HCT116 (cell line): ENCODE results near the gene IMMP2L. TPM values are rescaled to one million over a fixed set of nuclear protein-coding genes. Genes with fewer than 3 reads are reported as not detected.

Experiments
- ATAC-seq: fragments of 200-7000 bp; cut with Tn5 transposase; 2 replicates; pipeline ENCODE4 v1.9.1; 2020; ENCODE audit warnings: mild to moderate bottlenecking, moderate library complexity
- BruUV-seq: library from RNA; stranded (reverse); fragments of 400-500 nt; replicated peaks from 2 replicates; lab custom pipeline; 2021; lab: Mats Ljungman, UMichigan
- CTCF ChIA-PET: fragments of 300-600 bp; sonication (Branson Sonifier 250); formaldehyde crosslinking; loops from one replicate; lab custom pipeline; 2021; ENCODE audit warnings: antibody characterized with exemption; lab: Charles Lee
- POLR2A ChIA-PET: fragments of 300-600, 350-600 bp; sonication (Branson Sonifier 250); formaldehyde crosslinking; loops from one replicate; lab custom pipeline; 2021; ENCODE audit warnings: antibody characterized with exemption; lab: Charles Lee
- RAD21 ChIA-PET, 2 experiments: fragments of 300-600 bp; sonication (Branson Sonifier 250); formaldehyde crosslinking; loops; one replicate each; lab custom pipeline; 2023; ENCODE audit warnings: low total read pairs in 2 of 2; ENCODE audit not compliant: uncharacterized antibody in 2 of 2, unreplicated experiment in 2 of 2, low non-redundant PET in 1 of 2; lab: Charles Lee
- DNase-seq: peaks from one replicate; pipeline ENCODE4 v3.0.0-alpha.2; 2010; ENCODE audit warnings: low read depth, low spot score
- H2AFZ ChIP-seq: fragments of 200-600 bp; shearing (Covaris generic), sonication (generic); 2 replicates; pipeline ENCODE4 v1.6.1; 2017; ENCODE audit warnings: low read depth, mixed run types, mixed read lengths, antibody characterized with exemption, low read length; ENCODE audit not compliant: poor library complexity, severe bottlenecking
- H3K27ac ChIP-seq: 2 replicates; pipeline ENCODE4 v1.5.1; 2012; ENCODE audit warnings: low read depth, low read length
- H3K27me3 ChIP-seq: fragments of 200-600 bp; sonication (generic); 2 replicates; pipeline ENCODE4 v1.6.1; 2016; ENCODE audit warnings: mixed run types, low read length, mixed read lengths; ENCODE audit not compliant: insufficient read depth
- H3K36me3 ChIP-seq, 2 experiments: fragments of 200-500 bp in 1 of 2; fragments of 200-600 bp in 1 of 2; sonication (Bioruptor generic) in 1 of 2; sonication (generic) in 1 of 2; 2 replicates each; pipeline versions ENCODE4 v1.5.1 to v1.6.1; 2014 to 2016; ENCODE audit warnings: low read length in 2 of 2, inconsistent platforms in 1 of 2, mixed read lengths in 1 of 2, mixed run types in 1 of 2; ENCODE audit not compliant: insufficient read depth in 2 of 2, control insufficient read depth in 1 of 2
- H3K4me1 ChIP-seq, 2 experiments: fragments of 200-600 bp in 1 of 2; sonication (generic) in 1 of 2; 2 replicates each; pipeline versions ENCODE4 v1.5.1 to v1.6.1; 2012 to 2017; ENCODE audit warnings: low read length in 2 of 2, inconsistent platforms in 1 of 2, mild to moderate bottlenecking in 1 of 2, mixed read lengths in 1 of 2, mixed run types in 1 of 2, moderate library complexity in 1 of 2; ENCODE audit not compliant: insufficient read depth in 2 of 2, control insufficient read depth in 1 of 2
- H3K4me2 ChIP-seq: fragments of 200-600 bp; sonication (generic); 2 replicates; pipeline ENCODE4 v1.6.1; 2017; ENCODE audit warnings: mixed run types, low read length, mixed read lengths
- H3K4me3 ChIP-seq, 2 experiments: fragments of 200-600 bp in 1 of 2; sonication (generic) in 1 of 2; replicated peaks in 1 of 2; 2 replicates each; pipeline ENCODE4 v1.5.1; 2011 to 2016; ENCODE audit warnings: low read length in 2 of 2, control low read depth in 1 of 2, low read depth in 1 of 2, mild to moderate bottlenecking in 1 of 2, mixed read lengths in 1 of 2, mixed run types in 1 of 2
- H3K79me2 ChIP-seq: fragments of 200-600 bp; sonication (generic); 2 replicates; pipeline ENCODE4 v1.6.1; 2017; ENCODE audit warnings: mild to moderate bottlenecking, mixed run types, low read length, moderate library complexity, mixed read lengths; ENCODE audit not compliant: insufficient read depth
- H3K9ac ChIP-seq: fragments of 200-600 bp; sonication (generic); 2 replicates; pipeline ENCODE4 v1.6.1; 2016; ENCODE audit warnings: low read length, mixed read lengths
- H3K9me2 ChIP-seq: fragments of 200-600 bp; sonication (generic), shearing (Covaris generic); 2 replicates; pipeline ENCODE4 v1.6.1; 2017; ENCODE audit warnings: mixed run types, mild to moderate bottlenecking, moderate library complexity; ENCODE audit not compliant: insufficient read depth
- H3K9me3 ChIP-seq, 2 experiments: fragments of 200-500 bp in 1 of 2; fragments of 200-600 bp in 1 of 2; sonication (Bioruptor generic) in 1 of 2; sonication (generic) in 1 of 2; 2 replicates each; pipeline ENCODE4 v1.6.1; 2014 to 2017; ENCODE audit warnings: low read length in 2 of 2, mixed read lengths in 2 of 2, inconsistent platforms in 1 of 2, low read depth in 1 of 2, mild to moderate bottlenecking in 1 of 2, mixed run types in 1 of 2, moderate library complexity in 1 of 2; ENCODE audit not compliant: control insufficient read depth in 1 of 2, insufficient read depth in 1 of 2
- H4K20me1 ChIP-seq: fragments of 200-600 bp; sonication (generic), shearing (Covaris generic); 2 replicates; pipeline ENCODE4 v1.6.1; 2017; ENCODE audit warnings: mixed run types, mild to moderate bottlenecking, moderate library complexity; ENCODE audit not compliant: insufficient read depth
- CBX3 ChIP-seq: IDR thresholded peaks from 2 replicates; pipeline ENCODE4 v1.6.1; 2012; ENCODE audit warnings: low read depth
- CEBPB ChIP-seq: IDR thresholded peaks from 2 replicates; pipeline ENCODE4 v1.6.1; 2012; ENCODE audit warnings: low read depth
- EGR1 ChIP-seq: IDR thresholded peaks from 2 replicates; pipeline ENCODE4 v1.6.1; 2012; ENCODE audit warnings: low read depth
- ELF1 ChIP-seq: IDR thresholded peaks from 2 replicates; pipeline ENCODE4 v1.6.1; 2012; ENCODE audit warnings: low read depth, borderline replicate concordance
- EZH2 ChIP-seq: fragments of 200-600 bp; sonication (generic); IDR thresholded peaks from 2 replicates; pipeline ENCODE4 v1.6.1; 2017; ENCODE audit warnings: antibody characterized with exemption, mixed run types
- FOSL1 ChIP-seq: IDR thresholded peaks from 2 replicates; pipeline ENCODE4 v1.6.1; 2012; ENCODE audit warnings: low read depth
- JUND ChIP-seq: IDR thresholded peaks from 2 replicates; pipeline ENCODE4 v1.6.1; 2012
- POLR2AphosphoS5 ChIP-seq: IDR thresholded peaks from 2 replicates; pipeline ENCODE4 v1.6.1; 2011; ENCODE audit warnings: mild to moderate bottlenecking, low read depth, low read length, moderate library complexity
- RAD21 ChIP-seq: IDR thresholded peaks from 2 replicates; pipeline ENCODE4 v1.6.1; 2012; ENCODE audit warnings: low read depth, mild to moderate bottlenecking
- SIN3A ChIP-seq: IDR thresholded peaks from 2 replicates; pipeline ENCODE4 v1.6.1; 2012; ENCODE audit warnings: low read depth
- SP1 ChIP-seq: IDR thresholded peaks from 2 replicates; pipeline ENCODE4 v1.6.1; 2012; ENCODE audit warnings: low read depth
- SRF ChIP-seq: IDR thresholded peaks from 2 replicates; pipeline ENCODE4 v1.6.1; 2012; ENCODE audit warnings: low read depth
- TCF7L2 ChIP-seq: IDR thresholded peaks from 2 replicates; pipeline ENCODE4 v1.7.0; 2011; ENCODE audit warnings: borderline replicate concordance, inconsistent platforms; ENCODE audit not compliant: insufficient read depth, insufficient read length; ENCODE audit errors: extremely low read depth
- YY1 ChIP-seq: IDR thresholded peaks from 2 replicates; pipeline ENCODE4 v1.6.1; 2011; ENCODE audit warnings: low read length, low read depth, moderate library complexity, mild to moderate bottlenecking; ENCODE audit not compliant: insufficient replicate concordance; ENCODE audit errors: extremely low read depth
- ZNF274 ChIP-seq: fragments of 200-500 bp; sonication (Bioruptor generic); IDR thresholded peaks from 2 replicates; pipeline ENCODE4 v1.6.1; 2014; ENCODE audit warnings: mild to moderate bottlenecking, low read depth, low read length, inconsistent platforms
- intact Hi-C: fragments of 100-400 bp; cut with micrococcal nuclease; formaldehyde crosslinking; loops from 2 replicates; pipeline ENCODE4 v1.10.0; 2022
- total RNA-seq: library from RNA; stranded (reverse); gene quantifications from one replicate; pipeline ENCODE4 v1.2.1, GENCODE V29; 2021; ENCODE audit not compliant: unreplicated experiment
- TF ChIP-seq, protein P1 (sequence below): IDR thresholded peaks from 2 replicates; pipeline ENCODE4 v1.6.1; 2012
- TF ChIP-seq, protein P2 (sequence below), 3 experiments: fragments of 200-600 bp in 1 of 3; sonication (generic) in 1 of 3; IDR thresholded peaks in 2 of 3; conservative IDR thresholded peaks in 1 of 3; 2 replicates each; pipeline ENCODE4 v1.5.1; 2012 to 2017; ENCODE audit warnings: low read depth in 2 of 3, low read length in 2 of 3, antibody characterized with exemption in 1 of 3, borderline replicate concordance in 1 of 3, control low read depth in 1 of 3, mild to moderate bottlenecking in 1 of 3, mixed read lengths in 1 of 3, mixed run types in 1 of 3, moderate library complexity in 1 of 3; ENCODE audit not compliant: insufficient read depth in 1 of 3
- TF ChIP-seq, protein P3 (sequence below): IDR thresholded peaks from 2 replicates; pipeline ENCODE4 v1.6.1; 2011; ENCODE audit warnings: mild to moderate bottlenecking, low read length, moderate library complexity; ENCODE audit not compliant: insufficient replicate concordance; ENCODE audit errors: extremely low read depth
- TF ChIP-seq, protein P4 (sequence below): IDR thresholded peaks from 2 replicates; pipeline ENCODE4 v1.6.1; 2012

Gene IMMP2L
- total RNA-seq, 1 experiment from 2014 or later = 21.1 TPM

DNA sequence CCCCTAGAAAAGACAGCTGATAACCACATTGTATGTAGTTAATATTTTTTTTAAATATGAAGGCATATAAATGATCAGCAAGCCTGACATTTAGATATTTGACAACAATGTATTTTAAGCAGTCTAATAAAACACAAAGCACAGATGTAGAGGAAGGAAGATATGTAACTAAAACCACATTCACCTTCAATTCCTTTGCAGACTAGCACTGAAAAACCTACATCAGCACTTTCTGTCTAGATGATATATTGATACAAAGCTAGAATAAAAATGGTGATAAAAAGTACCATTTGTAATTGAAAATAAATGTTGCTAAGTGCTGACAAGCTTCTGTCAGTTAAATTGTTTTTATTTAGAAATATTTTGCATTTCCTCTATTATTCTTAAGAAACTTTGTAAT, 153.6 kb downstream of the IMMP2L start (continued):
- TF ChIP-seq, protein P1, sequence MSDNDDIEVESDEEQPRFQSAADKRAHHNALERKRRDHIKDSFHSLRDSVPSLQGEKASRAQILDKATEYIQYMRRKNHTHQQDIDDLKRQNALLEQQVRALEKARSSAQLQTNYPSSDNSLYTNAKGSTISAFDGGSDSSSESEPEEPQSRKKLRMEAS = no peak
- no peak for TF ChIP-seq SRF
- TF ChIP-seq TCF7L2 = no peak
- TF ChIP-seq CBX3 = no peak
- TF ChIP-seq SP1 = no peak
- no peak for TF ChIP-seq ZNF274
- TF ChIP-seq RAD21 = no peak
- TF ChIP-seq POLR2AphosphoS5 = no peak
- TF ChIP-seq JUND = no peak

DNA sequence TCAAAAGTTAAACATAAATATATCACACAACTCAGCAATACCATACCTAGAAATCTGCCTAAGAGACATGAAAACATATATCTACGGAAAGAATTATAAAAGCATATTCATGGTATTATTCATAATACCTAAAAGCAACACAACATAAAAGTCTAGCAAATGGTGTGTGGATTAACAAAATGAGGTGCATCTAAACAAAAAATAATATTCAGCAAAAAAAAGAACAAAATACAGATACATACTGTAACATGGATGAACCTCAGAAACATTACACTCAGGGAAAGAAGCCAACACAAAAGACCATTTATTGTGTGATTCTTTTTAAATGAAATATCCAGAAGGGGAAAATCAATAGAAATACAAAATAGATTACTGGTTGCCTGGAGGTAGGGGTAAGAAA, 155.0 kb downstream of the IMMP2L start:
- Histone ChIP-seq H3K4me2 (no peak overlapping the region), H3K4me1 (no peaks in the 10 kb centered on the region), H3K79me2 (no peaks in the 10 kb centered on the region), H3K27ac (no peak overlapping the region), H3K27me3 (no peaks in the 10 kb centered on the region), H3K4me3 (no peak overlapping the region), H3K36me3 (no peaks in the 10 kb centered on the region), H2AFZ (no peak overlapping the region), H3K9me2 (no peaks in the 10 kb centered on the region), H4K20me1 (no peaks in the 10 kb centered on the region), H3K9ac (no peak overlapping the region), H3K9me3 (no peaks in the 10 kb centered on the region)
- CTCF ChIA-PET = no interaction called here
- DNase-seq = no peak
- no peak for ATAC-seq
- BruUV-seq = no TSS peak
- POLR2A ChIA-PET = no interaction called here
- RAD21 ChIA-PET = no interaction called here
- intact Hi-C loops = no loop called here
- TF ChIP-seq CEBPB (no peak), EGR1 (no peak), SIN3A (no peak), CBX3 (no peak), ELF1 (no peak), EZH2 (no peak), YY1 (no peak), POLR2AphosphoS5 (no peak), FOSL1 (no peak), TCF7L2 (no peak), SRF (no peak)
- TF ChIP-seq, protein P2, sequence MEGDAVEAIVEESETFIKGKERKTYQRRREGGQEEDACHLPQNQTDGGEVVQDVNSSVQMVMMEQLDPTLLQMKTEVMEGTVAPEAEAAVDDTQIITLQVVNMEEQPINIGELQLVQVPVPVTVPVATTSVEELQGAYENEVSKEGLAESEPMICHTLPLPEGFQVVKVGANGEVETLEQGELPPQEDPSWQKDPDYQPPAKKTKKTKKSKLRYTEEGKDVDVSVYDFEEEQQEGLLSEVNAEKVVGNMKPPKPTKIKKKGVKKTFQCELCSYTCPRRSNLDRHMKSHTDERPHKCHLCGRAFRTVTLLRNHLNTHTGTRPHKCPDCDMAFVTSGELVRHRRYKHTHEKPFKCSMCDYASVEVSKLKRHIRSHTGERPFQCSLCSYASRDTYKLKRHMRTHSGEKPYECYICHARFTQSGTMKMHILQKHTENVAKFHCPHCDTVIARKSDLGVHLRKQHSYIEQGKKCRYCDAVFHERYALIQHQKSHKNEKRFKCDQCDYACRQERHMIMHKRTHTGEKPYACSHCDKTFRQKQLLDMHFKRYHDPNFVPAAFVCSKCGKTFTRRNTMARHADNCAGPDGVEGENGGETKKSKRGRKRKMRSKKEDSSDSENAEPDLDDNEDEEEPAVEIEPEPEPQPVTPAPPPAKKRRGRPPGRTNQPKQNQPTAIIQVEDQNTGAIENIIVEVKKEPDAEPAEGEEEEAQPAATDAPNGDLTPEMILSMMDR (IDR thresholded peaks at IDR 0.05 in 2 of 3, conservative IDR thresholded peaks at IDR 0.05 in 1 of 3; ENCODE audit: borderline replicate concordance in 1 of 3, insufficient read depth in 1 of 3, low read depth in 2 of 3, low read length in 2 of 3) = no peak
- TF ChIP-seq, protein P3, sequence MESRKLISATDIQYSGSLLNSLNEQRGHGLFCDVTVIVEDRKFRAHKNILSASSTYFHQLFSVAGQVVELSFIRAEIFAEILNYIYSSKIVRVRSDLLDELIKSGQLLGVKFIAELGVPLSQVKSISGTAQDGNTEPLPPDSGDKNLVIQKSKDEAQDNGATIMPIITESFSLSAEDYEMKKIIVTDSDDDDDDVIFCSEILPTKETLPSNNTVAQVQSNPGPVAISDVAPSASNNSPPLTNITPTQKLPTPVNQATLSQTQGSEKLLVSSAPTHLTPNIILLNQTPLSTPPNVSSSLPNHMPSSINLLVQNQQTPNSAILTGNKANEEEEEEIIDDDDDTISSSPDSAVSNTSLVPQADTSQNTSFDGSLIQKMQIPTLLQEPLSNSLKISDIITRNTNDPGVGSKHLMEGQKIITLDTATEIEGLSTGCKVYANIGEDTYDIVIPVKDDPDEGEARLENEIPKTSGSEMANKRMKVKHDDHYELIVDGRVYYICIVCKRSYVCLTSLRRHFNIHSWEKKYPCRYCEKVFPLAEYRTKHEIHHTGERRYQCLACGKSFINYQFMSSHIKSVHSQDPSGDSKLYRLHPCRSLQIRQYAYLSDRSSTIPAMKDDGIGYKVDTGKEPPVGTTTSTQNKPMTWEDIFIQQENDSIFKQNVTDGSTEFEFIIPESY = no peak
- TF ChIP-seq, protein P4, sequence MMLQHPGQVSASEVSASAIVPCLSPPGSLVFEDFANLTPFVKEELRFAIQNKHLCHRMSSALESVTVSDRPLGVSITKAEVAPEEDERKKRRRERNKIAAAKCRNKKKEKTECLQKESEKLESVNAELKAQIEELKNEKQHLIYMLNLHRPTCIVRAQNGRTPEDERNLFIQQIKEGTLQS = no peak
- TF ChIP-seq, all 23 proteins: peak for 0
